HG03103 (cell line): Measurements from ENCODE around the gene ADARB2.
"Not testable (repeated sequence)": the region's sequence is repeated elsewhere in the genome, so short reads cannot be mapped to it uniquely, and the experiment has no call there.

Experiments
- ATAC-seq: cut with Tn5 transposase; IDR thresholded peaks from one replicate; pipeline ENCODE4 v1.9.1; 2021; ENCODE audit warnings: low read depth; ENCODE audit not compliant: unreplicated experiment

ADARB2 gene

DNA sequence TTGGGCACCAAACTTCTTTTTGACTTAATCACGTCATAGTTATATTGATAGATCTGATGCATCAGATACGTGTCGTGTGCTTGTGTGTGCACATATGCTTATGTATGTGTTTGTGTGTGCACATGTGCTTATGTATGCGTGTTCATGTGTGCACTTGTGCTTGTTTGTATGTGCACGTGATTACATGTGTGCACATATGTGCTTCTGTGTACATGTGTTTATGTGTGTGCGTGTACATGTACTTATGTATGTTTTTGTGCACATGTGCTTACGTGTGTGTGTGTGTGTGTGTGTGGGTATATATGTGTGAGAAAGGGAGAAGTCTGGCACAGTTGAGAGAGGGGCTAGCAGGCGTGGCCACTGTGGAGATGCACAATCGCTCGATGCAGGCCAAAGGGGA lies 507.8 kb downstream of the ADARB2 start:
- ATAC-seq: no peak

DNA sequence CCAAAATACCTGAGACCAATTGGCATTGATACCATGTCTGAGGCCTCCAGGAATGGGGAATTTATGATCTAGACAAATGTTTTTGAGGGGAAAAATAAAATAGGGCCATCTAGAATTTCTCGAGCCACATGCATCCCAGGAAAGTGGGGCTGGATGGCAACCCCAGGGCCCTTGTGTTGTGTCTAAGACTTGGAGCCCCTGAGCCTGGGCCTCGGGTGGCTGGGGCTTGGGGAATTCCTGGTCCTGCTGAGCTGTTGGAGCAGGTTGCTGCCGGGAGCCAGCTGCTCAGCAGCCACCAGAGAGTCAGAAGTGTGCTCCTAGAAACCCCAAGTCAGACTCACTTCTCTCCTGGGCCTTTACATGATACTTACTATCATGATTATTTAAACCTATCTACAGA lies 508.2 kb downstream of the ADARB2 start:
- no peak for ATAC-seq

DNA sequence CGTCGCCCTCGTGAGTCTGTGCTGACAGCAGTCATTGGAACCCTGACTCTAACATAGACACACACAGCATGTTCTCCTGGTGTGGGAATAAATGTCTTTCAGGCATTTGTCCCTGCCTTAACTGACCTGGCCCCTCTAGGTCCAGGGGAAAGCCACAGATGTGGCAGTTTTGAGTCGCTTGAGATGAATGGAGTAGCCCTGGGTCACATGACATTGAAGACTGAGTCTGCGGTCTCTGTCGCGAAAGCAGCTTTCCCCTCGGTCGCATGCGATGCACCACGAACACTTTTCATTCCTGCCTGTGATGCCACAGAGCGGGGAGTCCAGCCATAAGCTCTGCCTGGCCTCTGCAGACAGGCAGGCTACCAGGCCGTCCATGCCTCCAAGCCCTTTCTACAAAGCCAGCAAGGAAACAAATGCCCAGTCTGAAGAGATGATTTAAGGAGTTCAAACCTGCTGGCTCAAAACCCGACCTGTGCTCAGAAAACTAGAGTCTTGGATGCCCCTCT lies 508.8 kb downstream of the ADARB2 start:
- no peak for ATAC-seq

DNA sequence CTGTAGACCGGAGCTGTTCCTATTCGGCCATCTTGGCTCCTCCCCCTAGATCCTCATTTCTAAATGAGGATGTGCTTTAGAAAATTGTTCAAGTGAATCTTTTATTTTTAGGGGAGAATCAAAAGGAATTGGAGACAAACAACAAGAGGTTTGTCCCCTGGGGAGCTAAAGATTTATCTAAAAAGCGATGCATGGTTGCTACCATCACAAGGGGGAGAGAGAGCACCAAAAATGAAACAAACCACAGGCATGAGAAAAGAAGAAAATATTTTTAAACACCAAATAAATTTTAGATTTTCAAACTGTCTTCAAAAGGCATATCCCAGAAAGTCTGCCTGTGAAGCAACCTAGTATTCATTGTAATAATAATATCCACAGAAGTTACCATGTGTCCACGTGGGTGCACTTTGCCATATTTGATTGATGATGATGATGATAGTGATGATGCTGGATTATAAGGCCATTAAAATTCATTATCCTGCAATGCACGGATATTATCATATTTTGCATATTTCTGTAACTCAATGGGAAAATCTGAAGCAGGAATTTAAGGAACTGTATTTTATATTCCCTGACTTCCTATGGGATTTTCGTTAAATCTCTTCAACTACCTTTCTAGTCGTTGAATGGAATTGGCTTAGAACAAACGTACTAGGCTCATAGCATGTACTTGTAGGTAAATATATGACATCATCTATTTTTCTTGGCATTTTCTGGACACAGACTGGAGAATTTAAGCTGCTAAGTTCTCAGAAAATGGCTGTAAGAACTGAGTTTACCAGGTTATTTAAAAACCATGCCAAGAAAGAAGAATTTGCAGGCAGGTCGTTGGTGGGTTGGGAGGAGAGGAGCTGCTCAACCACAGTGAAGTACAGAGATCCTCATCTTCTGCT lies 509.6 kb downstream of the ADARB2 start:
- ATAC-seq: no peak

DNA sequence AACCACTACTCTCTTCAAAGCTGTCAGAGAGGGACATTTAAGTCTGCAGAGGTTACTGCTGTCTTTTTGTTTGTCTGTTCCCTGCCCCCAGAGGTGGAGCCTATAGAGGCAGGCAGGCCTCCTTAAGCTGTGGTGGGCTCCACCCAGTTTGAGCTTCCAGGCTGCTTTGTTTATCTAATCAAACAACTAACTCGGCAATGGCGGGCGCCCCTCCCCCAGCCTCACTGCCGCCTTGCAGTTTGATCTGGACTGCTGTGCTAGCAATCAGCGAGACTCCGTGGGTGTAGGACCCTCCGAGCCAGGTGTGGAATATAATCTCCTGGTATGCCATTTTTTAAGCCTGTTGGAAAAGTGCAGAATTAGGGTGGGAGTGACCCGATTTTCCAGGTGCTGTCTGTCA lies 510.4 kb downstream of the ADARB2 start:
- not testable (repeated sequence) for ATAC-seq

DNA sequence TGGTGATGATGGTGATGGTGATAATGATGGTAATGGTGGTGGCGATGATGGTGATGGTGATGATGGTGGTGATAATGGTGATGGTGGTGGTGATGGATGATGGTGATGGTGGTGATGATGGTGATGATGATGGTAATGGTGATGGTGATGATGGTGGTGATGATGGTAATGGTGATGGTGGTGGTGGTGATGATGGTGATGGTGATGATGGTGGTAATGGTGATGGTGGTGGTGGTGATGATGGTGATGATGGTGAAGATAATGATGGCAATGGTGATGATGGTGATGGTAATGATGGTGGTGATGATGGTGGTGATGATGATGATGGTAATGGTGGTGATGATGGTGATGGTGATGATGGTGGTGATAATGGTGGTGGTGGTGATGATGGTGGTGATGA lies 517.5 kb downstream of the ADARB2 start:
- ATAC-seq: not testable (repeated sequence)

DNA sequence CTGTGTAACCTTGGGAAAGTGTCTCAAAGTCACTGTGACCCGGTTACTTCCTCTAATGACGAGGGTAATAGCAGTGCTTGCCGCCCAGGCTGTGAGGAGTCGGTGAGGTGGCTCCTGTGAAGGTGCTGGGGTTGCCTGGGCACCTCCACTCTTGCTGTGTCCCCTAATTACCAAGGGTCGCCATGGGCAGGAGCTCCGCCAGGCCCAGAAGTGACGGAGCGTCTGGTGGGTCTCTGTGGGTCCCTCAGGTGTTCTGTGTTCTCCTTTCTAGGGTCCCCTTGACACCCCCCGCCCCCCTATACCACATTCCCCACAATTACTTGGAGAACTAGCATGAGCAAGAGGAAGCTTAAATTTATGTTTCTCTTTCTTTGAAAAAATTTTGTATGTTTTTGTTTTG lies 519.7 kb downstream of the ADARB2 start:
- no peak for ATAC-seq

DNA sequence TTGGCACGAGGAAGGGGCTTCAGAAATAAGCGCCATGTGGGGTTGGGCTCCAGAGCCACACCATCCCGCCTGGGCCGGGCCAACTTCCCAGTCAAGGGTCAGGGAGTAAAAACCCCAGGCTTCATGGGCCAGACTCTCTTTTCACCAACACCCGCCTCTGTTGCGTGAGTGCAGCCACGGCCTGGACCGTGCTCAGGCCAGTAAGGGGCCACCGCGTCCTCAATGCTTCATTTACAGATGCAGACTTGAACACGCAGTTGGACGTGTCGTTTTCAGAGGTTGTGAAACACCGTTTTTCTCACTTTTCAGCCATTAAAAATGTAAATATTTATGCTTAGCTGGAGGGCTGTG lies 520.1 kb downstream of the ADARB2 start:
- no peak for ATAC-seq

DNA sequence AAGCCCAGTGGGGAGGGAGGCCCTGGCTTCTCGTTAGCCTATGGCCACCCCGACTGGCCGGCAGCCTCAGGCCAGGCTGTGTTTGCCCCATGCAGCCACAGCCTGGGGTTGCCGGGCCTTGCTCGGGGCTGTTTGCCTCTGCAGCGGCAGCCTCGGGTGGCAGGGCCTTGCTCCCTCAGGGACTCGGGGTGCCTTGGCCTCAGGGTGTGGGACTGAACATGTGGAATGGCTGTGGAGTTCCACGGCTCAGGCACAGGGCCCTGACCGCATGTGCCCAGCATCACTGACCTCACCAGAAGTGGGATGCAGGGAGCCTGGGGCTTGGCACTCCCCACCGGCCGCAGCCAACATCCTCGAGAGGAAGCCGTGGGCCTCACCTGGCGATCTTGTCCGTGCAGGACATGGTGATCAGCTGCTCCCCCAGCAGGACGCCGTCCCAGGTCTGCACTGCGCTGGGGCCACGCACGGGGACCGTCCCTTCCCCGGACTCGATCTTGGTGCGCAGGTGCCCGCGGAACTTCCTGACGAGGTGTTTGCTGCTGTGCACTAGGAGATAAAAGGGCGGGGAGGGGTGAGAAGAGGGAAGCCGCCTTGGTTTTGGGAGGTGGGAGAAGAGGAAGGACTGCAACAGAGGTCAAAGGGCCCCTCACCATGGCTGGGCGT lies 520.6 kb downstream of the ADARB2 start:
- ATAC-seq: no peak

DNA sequence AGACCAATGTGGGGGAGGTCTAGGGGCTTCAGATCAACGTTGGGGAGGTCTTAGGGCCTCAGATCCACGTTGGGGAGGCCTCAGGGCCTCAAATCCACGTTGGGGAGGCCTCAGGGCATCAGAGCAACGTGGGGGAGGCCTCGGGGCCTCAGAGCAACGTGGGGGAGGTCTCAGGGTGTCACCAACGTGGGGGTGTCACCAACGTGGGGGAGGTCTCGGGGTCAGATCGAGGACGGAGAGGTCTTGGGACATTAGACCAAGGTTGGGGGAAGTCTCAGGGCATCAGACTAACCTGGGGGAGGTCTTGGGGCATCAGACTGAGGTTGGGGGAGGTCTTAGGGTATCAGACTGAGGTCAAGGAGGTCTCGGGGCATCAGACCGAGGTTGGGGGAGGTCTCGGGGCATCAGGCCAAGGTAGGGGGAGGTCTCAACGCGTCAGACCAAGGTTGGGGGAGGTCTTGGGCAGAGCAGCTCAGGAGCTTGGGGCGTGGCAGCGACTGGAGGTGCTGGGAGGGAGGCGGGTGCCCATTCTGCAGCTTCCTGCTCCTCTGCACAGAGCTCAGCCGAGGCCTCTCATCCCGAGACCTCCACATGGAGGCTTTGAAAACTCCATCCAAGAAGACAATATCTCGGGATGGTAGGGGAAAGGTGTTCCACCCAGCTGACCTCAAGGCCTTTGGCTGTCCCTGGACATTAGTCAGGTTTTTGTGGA lies 521.3 kb downstream of the ADARB2 start:
- no peak for ATAC-seq

DNA sequence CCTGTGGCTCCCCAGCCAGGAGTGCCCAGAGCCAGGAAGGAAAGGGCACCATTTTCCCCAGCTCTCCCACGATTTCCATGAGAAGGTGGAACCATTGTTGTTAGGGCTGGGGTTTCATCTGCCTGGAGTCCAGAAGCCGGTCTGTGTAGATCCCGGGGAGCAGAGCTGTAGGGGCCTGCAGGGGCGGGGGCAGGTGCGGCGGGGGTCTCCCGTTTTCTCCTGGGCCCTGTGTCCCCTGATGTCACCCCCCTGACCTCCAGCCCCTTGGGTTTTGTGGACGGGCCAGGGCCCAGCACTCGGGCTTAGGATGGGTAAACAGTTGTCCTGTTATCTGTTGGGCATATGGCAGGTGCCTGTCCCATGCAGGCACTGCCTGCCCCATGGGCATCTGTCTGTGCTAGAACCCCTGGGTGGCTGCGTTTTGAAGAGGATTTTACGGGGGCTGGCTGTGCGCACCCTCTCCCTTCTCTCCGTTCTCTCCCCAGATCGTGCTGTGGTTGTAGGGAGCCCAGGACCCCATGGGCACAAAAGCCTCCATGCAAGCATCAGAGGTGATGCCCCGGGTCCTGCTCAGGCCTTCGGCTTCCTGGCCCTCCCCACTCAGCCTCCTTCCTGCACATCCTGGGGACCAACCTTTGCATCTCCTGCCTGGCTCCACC lies 522.3 kb downstream of the ADARB2 start:
- ATAC-seq: no peak

DNA sequence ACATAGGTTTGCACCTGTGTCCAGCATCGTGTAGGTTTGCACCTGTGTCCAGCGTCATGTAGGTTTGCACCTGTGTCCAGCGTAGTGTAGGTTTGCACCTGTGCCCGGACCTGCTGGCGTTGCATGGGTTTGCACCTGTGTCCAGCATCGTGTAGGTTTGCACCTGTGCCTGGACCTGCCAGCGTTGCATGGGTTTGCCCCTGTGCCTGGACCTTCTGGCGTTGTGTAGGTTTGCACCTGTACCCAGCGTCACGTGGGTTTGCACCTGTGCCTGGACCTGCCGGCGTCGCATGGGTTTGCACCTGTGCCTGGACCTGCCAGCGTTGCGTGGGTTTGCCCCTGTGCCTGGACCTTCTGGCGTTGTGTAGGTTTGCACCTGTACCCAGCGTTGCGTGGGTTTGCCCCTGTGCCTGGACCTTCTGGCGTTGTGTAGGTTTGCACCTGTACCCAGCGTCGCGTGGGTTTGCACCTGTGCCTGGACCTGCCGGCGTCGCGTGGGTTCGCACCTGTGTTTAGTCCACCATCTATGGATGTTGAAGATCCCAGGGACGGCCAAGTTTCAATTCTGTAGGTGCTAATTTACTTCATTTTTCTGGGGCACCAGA lies 523.2 kb downstream of the ADARB2 start:
- no peak for ATAC-seq

DNA sequence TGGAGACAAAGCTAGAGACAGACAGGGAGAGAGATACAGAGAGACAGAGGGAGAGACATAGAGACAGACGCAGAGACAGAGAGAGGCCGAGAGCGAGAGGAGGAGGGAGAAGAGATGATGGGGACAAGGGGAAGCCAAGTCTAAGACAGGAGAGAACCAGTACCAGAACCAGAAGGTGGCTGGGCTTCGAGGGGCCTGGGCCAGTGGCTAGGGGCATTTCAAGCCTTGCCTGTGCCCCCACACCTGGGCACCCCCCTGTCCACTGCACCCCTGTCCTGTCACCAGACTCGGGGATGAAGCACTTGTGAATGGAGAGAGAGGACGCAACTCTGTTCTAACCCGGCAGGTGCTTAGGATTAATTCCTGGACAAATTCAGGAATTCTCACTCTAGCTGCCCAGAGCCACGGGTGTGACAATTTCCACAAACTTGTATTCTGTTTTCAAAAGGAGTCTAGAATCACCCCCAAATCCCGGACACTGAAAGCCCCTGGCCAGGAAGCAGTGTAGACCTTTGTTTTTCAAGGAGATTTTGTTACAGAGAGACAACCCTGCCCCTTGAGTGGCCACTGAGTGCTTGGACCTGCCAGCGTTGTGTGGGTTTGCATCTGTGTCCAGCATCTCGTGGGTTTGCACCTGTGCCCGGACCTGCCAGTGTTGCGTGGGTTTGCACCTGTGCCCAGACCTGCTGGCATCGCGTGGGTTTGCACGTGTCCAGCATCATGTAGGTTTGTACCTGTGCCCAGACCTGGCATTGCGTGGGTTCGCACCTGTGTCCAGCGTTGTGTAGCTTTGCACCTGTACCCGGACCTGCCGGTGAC lies 523.9 kb downstream of the ADARB2 start:
- ATAC-seq: no peak

DNA sequence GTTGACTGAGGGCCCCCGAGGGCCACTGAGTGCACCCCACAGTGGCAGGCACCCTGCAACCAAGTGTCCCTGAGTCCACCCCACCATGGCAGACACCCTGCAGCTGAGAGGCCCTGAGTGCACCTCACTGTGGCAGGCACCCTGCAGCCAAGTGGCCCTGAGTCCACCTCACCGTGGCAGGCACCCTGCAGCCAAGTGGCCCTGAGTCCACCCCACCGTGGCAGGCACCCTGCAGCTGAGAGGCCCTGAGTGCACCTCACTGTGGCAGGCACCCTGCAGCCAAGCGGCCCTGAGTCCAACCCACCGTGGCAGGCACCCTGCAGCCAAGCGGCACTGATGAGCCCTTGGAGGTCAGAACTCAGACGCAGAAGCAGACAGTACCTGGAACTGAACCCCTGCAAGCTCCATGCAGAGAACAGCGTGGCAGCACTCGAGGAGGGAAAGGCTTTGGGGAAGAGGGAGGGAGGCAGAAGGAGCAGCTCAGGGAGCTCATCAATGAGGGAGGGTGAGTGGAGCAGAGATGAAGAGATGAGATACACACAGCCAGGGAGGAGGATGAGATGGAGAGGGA lies 524.7 kb downstream of the ADARB2 start:
- no peak for ATAC-seq

DNA sequence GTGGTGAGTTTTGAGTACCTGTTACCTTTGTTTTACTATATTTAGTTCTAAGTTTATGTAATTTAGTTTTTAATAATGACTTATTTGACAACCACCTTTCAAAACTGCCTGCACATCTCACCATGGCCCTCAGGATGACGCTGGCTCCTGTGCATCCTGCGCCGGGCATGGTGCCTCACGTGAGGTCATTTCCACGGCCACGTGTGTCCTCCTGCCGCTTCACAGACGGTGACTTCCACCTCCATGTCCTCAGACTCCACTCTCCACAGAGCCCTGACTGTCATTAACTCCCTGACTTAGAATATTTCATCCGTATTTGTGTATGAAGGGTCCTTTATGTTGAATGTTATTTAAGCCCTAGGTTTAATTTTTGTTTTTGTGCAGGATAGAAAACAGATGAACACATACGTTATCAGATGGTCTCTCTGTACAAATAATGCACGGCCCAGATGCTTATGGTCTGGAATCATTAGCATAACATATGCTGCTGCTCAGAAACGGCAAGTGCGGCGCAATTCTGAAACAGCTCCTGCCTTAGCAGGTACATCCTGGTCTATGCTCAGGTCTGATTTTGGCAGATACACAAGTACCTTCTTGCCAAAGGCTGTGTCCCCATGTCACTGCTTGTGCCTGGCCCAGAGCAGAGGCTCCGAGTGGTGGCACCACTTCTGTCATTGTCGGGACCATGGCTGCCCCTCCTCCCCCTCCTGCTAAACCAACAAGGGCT lies 525.3 kb downstream of the ADARB2 start:
- ATAC-seq: no peak

DNA sequence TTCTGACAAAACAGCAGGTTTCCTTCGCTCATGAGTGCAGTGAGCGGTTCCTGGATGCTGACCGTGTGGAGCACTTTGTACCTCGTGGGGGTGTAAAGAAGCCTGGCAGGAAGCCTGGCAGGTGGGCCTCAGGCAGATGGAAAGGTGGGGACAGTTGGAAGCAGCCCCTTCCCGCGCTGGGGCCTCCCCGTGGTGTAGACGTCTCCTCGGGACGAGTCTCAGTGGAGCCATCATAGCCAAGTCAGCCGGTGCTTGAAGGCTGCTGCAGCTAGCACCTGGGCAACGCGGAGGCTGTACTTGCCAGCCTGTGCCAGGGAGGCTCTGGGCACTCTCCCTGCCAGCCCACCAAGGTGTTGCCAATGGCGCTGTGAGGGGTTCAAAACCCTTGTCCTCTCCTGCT lies 526.7 kb downstream of the ADARB2 start:
- no peak for ATAC-seq

DNA sequence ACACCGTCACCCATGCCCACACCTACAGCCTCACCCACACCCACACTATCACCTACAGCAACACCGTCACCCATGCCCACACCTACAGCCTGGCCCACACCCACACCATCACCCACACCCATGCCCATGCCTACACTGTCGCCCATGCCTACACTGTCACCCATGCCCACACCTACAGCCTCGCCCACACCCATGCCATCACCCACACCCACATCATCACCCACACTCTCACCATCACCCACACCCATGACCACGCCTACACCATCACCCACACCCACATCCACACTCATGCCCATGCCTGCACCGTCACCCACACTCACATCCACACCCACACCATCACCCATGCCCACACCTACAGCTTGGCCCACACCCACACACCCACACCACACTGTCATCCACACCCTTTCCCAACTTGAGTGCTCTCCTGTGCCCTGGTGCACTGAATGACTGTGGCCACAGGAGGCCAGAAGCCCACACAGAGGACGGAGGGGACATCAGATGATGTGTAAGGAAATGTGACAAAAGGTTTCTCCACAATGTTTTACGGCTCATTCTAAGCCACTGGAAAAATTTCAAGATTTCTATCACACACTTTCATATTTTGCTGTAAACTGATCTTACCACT lies 527.9 kb downstream of the ADARB2 start:
- no peak for ATAC-seq
